ENCODE results near the gene WDR74.
"Not testable (repeated sequence)": the region's sequence is repeated elsewhere in the genome, so short reads cannot be mapped to it uniquely, and the experiment has no call there.

Gene WDR74

DNA sequence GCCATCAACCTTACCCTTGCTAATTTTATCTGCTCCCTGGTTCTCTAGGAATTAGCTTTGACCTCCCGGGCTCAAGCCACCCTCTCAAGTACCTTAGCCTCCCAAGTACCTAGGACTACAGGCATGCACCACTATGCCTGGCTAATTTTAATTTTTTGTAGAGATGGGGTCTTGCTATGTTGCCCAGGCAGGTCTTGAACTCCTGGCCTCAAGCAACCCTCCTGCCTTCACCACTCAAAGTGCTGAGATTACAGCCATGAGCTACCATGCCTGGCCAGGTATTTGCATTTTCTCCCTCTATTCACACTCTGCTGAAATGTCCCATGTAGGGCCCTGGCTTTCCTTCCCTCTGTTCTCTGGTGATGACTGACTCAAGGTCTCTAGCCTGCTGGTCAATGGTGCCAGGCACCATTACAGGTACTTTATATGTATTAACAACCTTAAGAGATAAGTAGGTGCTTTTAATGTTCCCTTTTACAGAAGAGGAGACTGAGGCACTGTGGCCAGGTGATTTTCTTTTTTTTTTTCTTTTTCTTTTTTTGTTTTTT lies 8.5 kb upstream of the WDR74 start:
- TF ChIP-seq TAF1 (IDR thresholded peaks at IDR 0.05; ENCODE audit: borderline replicate concordance, low read depth, low read length) (no peak), POLR2AphosphoS5 (IDR thresholded peaks at IDR 0.05; ENCODE audit: low read depth, low read length) (no peak), POLR2A (IDR thresholded peaks at IDR 0.05; ENCODE audit: low read depth, low read length) (no peak)

DNA sequence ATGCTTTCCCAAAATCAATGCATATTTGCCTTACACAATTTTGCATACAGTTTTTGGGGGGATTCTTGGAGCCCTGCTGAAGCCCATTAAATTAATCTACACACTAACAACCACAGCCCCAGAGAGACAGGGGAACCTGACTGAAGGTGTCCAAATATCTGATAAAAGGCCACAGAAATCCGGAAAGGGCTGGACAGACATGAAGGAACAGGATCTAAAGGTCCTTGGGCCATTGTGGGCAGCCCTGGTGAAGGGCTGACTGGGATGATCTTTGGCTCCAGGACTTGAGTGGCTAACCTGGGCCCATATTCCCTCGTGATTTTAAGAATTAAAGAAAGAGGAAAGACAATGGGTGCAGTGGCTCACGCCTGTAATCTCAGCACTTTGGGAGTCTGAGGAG lies 6.8 kb upstream of the WDR74 start:
- no peak for TF ChIP-seq POLR2AphosphoS5 (IDR thresholded peaks at IDR 0.05; ENCODE audit: low read depth, low read length)
- TF ChIP-seq TAF1 (IDR thresholded peaks at IDR 0.05; ENCODE audit: borderline replicate concordance, low read depth, low read length): no peak
- TF ChIP-seq POLR2A (IDR thresholded peaks at IDR 0.05; ENCODE audit: low read depth, low read length): no peak
- FAIRE-seq: no peak
- DNase-seq (ENCODE audit: insufficient read length): no peak

More for the DNA sequence above, 8.5 kb upstream of the WDR74 start:
- DNase-seq (ENCODE audit: insufficient read length) (no peak), FAIRE-seq (no peak)

GRCh38 chr11:62844154-62844553 lies 4.8 kb upstream of the WDR74 start:
- TF ChIP-seq TAF1 (IDR thresholded peaks at IDR 0.05; ENCODE audit: borderline replicate concordance, low read depth, low read length): no peak
- TF ChIP-seq POLR2AphosphoS5 (IDR thresholded peaks at IDR 0.05; ENCODE audit: low read depth, low read length): no peak
- TF ChIP-seq POLR2A (IDR thresholded peaks at IDR 0.05; ENCODE audit: low read depth, low read length): no peak
- DNase-seq (ENCODE audit: insufficient read length): no peak
- FAIRE-seq: no peak

DNA sequence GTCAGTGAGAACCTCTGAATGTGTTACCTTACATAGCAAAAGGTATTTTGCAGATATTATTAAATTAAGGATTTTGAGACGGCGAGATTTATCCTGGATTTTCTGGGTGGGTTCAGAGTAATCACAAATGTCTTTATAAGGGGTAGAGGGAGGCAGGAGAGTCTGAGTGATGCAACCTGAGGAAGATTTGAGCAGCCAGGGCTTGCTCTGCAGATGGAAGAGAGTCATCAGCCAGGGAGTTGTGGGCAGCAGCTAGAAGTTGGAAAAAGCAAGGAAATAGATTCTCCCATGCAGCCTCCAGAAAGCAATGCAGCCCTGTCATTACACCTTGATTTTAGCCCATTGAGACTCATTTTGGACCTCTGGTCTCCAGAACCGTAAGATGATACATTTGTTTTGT lies 4.1 kb upstream of the WDR74 start:
- DNase-seq (ENCODE audit: insufficient read length): no peak
- no peak for TF ChIP-seq POLR2AphosphoS5 (IDR thresholded peaks at IDR 0.05; ENCODE audit: low read depth, low read length)
- TF ChIP-seq POLR2A (IDR thresholded peaks at IDR 0.05; ENCODE audit: low read depth, low read length): no peak
- no peak for TF ChIP-seq TAF1 (IDR thresholded peaks at IDR 0.05; ENCODE audit: borderline replicate concordance, low read depth, low read length)
- FAIRE-seq: no peak

GRCh38 chr11:62842891-62843290 lies 3.5 kb upstream of the WDR74 start:
- not testable (repeated sequence) for FAIRE-seq; DNase-seq (ENCODE audit: insufficient read length)

GRCh38 chr11:62842171-62842741 lies 2.9 kb upstream of the WDR74 start:
- TF ChIP-seq TAF1 (IDR thresholded peaks at IDR 0.05; ENCODE audit: borderline replicate concordance, low read depth, low read length): no peak
- TF ChIP-seq POLR2AphosphoS5 (IDR thresholded peaks at IDR 0.05; ENCODE audit: low read depth, low read length): no peak
- no peak; the same call in 1 of the 2 replicates for TF ChIP-seq POLR2A (IDR thresholded peaks at IDR 0.05; ENCODE audit: low read depth, low read length)
- DNase-seq (ENCODE audit: insufficient read length) (peak; percentile 34), FAIRE-seq (peak; percentile 78)

DNA sequence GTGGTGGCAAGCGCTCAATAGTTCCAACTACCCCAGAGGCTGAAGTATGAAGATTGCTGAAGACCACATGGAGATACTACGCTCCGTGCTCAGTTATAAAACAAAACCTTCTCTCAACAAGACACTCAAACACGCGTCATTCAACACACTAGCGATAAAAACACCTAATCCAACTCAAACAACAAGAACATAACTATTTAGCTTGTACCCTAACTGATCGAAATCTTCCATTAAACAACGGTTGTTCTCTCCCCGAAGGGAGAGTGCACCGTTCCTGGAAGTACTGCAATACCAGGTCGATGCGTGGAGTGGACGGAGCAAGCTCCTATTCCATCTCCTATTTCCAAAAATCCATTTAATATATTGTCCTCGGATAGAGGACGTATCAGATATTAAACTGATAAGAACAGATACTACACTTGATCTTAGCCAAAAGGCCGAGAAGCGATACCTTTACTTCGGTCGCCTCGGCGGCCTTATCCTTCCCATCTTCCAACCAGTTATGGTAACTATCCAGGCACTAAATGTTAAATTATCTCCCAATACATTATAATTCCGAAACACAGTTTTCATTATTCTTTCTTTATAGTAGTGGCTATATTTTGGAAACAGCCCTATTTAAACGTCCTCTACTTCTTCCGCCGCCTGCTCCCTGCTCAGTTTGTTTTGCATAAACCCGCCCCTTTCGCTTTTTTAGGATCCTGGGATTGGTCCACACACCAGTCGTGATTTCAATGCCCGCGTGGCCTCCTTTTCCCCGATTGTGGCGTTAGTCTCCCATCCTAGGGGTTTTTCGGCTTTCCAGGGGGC lies 2.2 kb upstream of the WDR74 start:
- TF ChIP-seq POLR2AphosphoS5 (IDR thresholded peaks at IDR 0.05; ENCODE audit: low read depth, low read length): peak; percentile 100
- peak; percentile 100 for TF ChIP-seq POLR2A (IDR thresholded peaks at IDR 0.05; ENCODE audit: low read depth, low read length)
- TF ChIP-seq TAF1 (IDR thresholded peaks at IDR 0.05; ENCODE audit: borderline replicate concordance, low read depth, low read length): peak; percentile 40; the same call in 1 of the 2 replicates
- FAIRE-seq (peak; percentile 97), DNase-seq (ENCODE audit: insufficient read length) (peak; percentile 84)

DNA sequence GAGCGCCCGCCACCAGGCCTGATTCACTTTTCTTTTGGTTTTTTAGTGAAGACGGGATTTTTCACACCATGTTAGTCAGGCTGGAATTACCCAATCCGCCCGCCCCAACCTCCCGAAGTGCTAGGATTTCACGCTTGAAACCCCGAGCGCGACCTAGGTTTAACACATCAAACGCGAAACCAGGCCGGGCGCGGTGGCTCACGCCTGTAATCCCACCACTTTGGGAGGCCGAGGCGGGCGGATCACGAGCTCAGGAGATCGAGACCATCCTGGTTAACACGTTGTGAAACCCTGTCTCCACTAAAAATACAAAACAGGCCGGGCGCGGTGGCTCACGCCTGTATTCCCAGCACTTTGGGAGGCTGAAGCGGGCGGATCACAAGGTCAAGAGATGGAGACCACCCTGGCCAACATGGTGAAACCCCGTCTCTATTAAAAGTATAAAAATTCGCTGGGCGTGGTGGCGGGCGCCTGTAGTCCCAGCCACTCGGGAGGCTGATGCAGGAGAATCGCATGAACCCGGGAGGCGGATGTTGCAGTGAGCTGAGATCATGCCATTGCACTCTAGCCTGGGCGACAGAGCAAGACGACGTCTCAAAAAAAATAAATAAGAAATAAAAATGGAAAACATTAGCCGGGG lies 1.5 kb upstream of the WDR74 start:
- not testable (repeated sequence) for DNase-seq (ENCODE audit: insufficient read length); FAIRE-seq

- DNase-seq (ENCODE audit: insufficient read length) (no peak), FAIRE-seq (no peak)
- TF ChIP-seq POLR2AphosphoS5 (IDR thresholded peaks at IDR 0.05; ENCODE audit: low read depth, low read length): no peak
These were observed 4.1 kb downstream of the WDR74 start for GRCh38 chr11:62835336-62835735.

DNA sequence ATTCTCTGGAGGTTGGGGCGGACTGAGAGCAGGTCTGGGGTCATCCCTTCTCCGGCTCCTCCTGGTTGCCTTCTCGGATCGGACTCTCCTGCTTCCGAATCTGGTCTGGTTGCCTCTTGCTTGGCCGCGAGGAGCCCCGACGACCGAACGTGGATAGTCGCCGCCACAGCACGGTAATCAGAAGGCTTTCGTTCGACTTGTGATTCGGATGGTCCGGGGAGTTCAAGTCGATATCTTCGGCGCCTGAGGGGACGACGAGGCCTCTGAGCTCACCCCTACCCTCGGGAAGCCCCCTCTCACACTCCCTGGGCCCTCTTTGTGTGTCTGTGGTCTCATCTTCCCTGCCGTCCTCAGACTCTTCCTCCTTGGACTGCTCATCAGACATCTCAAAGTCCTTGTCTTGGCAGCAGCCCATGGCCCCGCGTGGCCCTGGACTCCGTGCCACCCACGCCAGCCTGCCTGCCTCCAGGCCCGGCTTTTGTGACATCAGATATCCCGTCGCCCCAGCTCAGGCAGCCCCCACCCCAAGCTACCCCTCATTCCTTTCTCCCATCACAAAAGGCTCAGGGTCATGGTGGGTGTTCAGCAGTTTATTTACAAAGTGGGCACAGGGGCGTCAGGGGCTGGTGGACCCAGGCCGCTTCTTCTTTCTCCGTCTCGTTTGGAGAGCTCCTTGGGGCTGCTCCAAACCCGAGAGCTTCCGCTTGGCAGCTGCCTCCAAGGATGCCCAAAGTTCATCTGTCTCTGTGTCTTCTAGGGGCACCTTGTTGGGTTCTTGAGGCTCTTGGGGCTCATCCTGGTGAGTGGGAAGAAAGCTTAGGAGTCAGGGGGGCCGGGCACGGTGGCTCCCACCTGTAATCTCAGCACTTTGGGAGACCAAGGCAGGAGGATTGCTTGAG lies 6.8 kb downstream of the WDR74 start, which contains the start of gene TEX54:
Gene TEX54, minus strand, starts transcription at position 506 of the 899 bp plus-strand sequence.
- DNase-seq (ENCODE audit: insufficient read length) (no peak), FAIRE-seq (no peak)
- TF ChIP-seq POLR2AphosphoS5 (IDR thresholded peaks at IDR 0.05; ENCODE audit: low read depth, low read length) (peak; percentile 77), POLR2A (IDR thresholded peaks at IDR 0.05; ENCODE audit: low read depth, low read length) (peak; percentile 85; the same call in 1 of the 2 replicates), TAF1 (IDR thresholded peaks at IDR 0.05; ENCODE audit: borderline replicate concordance, low read depth, low read length) (no peak)
